WI38 (cell line): ENCODE data around the gene ACSL5.
A peak's percentile ranks its signal among the peaks of the same experiment; 100 is the strongest.
"Not testable (repeated sequence)": the region's sequence is repeated elsewhere in the genome, so short reads cannot be mapped to it uniquely, and the experiment has no call there.

Source experiments
- H3K4me3 ChIP-seq: 2 replicates; pipeline ENCODE4 v1.5.1; 2011; ENCODE audit warnings: low read depth, mild to moderate bottlenecking, control low read depth, low read length
- CTCF ChIP-seq: IDR thresholded peaks from 2 replicates; pipeline ENCODE4 v1.5.1; 2012; ENCODE audit warnings: low read depth, mild to moderate bottlenecking, control low read depth, low read length

The ACSL5 gene

DNA sequence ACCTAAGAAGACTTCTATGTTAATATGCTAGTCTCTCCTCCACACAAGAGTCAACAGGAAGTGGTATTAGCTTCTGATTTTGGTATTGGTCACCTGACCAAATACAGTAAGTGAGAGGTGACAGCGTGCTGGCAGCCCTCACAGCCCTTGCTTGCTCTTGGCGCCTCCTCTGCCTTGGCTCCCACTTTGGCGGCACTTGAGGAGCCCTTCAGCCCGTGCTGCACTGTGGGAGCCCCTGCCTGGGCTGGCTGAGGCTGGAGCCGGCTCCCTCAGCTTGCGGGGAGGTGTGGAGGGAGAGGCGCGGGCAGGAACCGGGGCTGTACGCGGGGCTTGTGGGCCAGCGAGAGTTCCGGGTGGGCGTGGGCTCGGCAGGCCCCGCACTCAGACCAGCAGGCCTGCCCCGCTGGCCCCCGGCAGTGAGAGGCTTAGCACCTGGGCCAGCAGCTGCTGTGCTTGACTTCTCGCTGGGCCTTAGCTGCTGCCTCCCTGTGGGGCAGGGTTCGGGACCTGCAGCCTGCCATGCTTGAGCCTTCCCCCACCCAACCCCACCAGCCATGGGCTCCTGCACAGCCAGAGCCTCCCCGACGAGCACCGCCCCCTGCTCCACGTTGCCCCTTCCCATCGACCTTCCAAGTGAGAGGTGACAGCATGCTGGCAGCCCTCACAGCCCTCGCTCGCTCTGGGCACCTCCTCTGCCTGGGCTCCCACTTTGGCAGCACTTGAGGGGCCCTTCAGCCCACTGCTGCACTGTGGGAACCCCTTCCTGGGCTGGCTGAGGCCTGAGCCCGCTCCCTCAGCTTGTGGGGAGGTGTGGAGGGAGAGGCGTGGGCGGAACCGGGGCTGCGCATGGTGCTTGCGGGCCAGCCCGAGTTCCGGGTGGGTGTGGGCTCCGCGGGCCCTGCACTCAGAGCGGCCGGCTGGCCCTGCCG lies 4.2 kb upstream of the ACSL5 start:
- no peak overlapping the region for H3K4me3 ChIP-seq
- no peak for TF ChIP-seq CTCF

- no peak for TF ChIP-seq CTCF
- H3K4me3 ChIP-seq = no peak overlapping the region
These were observed 3.5 kb upstream of the ACSL5 start for GRCh38 chr10:112370424-112370819.

DNA sequence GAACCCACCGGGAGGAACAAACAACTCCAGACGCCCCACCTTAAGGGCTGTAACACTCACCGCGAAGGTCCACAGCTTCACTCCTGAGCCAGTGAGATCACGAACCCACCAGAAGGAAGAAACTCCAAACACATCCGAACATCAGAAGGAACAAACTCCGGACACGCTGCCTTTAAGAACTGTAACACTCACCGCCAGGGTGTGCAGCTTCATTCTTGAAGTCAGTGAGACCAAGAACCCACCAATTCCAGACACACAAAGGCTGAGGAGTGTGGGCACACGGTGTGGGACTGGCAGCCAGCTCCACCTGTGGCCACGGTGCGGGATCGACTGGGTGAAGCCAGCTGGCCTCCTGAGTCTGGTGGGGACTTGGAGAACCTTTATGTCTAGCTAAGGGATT lies 2.6 kb upstream of the ACSL5 start:
- not testable (repeated sequence) for H3K4me3 ChIP-seq

GRCh38 chr10:112372182-112372810 lies 1.6 kb upstream of the ACSL5 start:
- H3K4me3 ChIP-seq = not testable (repeated sequence)

- no peak overlapping the region for H3K4me3 ChIP-seq
- no peak for TF ChIP-seq CTCF
These were observed 1.0 kb downstream of the ACSL5 start for GRCh38 chr10:112374724-112375541.

GRCh38 chr10:112375721-112376395 lies 1.9 kb downstream of the ACSL5 start:
- TF ChIP-seq CTCF = no peak
- H3K4me3 ChIP-seq = peak overlapping the region; percentile 35

DNA sequence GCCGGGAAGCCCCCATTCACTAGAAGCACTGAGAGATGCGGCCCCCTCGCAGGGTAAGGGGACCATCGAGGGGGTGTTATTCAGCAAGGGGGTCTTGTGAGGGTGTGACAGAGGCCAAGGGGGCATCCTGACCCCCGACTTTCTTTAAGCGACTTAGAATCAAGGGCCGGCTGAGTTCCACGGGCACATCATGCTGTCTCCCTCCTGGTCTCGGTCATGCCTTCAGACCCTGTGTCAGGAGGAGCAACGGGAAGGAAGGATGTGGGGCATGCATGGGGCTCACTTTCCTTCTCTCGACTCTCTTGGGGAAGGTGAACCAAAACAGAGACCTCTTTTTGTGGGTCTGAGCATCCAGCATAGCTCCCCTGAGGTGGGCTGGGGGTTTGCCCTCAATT lies 2.5 kb downstream of the ACSL5 start:
- H3K4me3 ChIP-seq = peak overlapping the region; percentile 35
- no peak for TF ChIP-seq CTCF

DNA sequence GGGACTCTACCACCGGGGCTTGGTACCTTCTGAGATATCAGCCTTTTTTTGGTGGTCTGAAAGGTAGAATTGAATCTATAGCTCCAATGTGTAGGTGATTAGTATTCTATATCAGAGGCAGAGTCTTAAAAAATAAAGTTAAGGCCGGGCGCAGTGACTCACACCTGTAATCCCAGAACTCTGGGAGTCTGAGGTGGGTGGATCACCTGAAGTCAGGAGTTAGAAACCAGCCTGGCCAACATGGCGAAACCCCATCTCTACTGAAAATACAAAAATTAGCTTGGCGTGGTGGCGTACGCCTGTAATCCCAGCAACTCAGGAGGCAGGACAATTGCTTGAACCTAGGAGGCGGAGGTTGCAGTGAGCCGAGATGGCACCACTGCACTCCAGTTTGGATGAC lies 3.2 kb downstream of the ACSL5 start:
- H3K4me3 ChIP-seq = not testable (repeated sequence)
